KG1 (cell line): ENCODE data around the gene AGRN.
"Not testable (repeated sequence)": the region's sequence is repeated elsewhere in the genome, so short reads cannot be mapped to it uniquely, and the experiment has no call there.

Experiments
- DNase-seq: peaks from one replicate; lab custom pipeline; 2025; lab: John Stamatoyannopoulos, UW

The AGRN gene

DNA sequence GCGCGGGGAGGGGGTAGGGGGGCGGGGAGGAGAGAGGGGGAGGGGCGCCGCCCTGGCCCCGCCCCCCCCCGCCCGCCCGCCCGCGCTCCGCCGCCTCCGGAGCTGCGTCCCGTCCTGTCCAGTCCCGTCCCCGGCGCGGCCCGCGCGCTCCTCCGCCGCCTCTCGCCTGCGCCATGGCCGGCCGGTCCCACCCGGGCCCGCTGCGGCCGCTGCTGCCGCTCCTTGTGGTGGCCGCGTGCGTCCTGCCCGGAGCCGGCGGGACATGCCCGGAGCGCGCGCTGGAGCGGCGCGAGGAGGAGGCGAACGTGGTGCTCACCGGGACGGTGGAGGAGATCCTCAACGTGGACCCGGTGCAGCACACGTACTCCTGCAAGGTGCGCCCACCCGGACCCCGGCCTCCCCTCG lies at the start of gene AGRN:
Gene AGRN (plus strand): TSS at position 121 of the 405 bp plus-strand sequence. CDS start 53 bp downstream, at position 174.
- DNase-seq: no peak

- no peak for DNase-seq
These were observed 49.5 kb upstream of the AGRN start for GRCh38 chr1:970242-970972.

DNA sequence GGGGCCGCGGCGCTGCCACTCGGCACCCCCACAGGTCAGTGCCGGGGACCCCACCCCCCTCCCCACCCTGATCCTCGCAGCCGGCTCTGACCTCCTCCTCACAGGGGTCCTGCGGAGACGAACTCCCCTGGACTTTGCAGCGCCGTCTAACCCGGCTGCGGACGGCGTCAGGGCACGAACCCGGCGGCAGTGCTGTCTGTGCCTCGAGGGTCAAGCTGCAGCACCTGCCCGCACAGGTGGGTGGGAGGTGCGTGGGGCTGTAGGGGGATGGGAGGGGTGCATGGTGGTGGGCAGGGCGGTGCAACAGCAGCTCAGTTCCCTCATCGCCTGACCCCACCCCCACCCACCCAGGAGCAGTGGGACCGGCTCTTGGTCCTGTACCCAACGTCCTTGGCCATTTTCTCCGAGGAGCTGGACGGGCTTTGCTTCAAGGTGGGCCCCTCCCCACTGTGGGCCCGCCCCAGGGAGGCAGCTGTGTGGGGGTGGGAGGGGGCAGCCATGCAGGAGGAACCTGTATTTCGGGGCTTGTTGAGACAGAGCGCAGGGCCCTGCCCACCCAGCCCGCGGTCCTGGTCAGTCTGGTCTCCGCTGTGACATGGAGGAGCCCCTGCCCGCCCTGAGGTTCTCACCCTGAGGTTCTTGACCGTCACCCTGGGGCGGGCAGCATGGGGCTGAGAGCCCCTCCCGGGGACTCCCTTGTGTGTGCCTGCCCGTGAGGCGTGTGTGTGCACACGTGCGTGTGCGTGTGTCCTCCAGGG lies 48.8 kb upstream of the AGRN start:
- DNase-seq: no peak

DNA sequence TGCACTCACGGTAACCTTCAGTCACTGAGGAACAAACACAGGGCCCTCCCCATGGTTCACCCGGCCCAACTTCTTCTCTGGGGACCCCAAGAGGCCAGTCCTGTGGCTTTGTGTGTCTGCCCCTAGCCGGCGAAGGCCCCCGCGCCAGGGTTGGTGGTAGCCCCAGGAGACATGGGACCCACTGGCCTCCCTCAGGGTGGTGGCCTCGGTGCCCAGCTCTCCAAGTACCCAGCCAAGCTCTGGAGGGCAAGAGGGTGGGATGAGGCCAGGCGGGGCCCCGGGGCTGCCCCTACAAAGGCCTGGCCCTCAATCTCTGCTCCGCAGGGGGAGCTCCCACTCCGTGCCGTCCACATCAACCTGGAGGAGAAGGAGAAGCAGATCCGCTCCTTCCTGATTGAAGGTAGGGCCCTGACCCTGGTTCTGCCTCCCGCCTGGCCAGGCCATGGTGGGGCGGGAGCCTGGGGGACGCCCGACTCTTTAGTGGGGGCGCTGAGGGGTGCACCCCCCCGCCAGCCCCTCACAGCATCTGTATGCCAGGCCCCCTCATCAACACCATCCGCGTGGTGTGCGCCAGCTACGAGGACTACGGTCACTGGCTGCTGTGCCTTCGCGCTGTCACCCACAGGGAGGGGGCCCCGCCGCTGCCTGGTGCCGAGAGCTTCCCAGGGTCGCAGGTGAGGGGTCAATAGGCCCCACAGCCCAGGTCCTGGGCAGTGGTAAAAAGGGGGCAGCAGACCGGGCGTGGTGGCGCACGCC lies 48.0 kb upstream of the AGRN start:
- no peak for DNase-seq

GRCh38 chr1:972726-973458 lies 47.0 kb upstream of the AGRN start:
- no peak for DNase-seq

- no peak for DNase-seq
These were observed 46.2 kb upstream of the AGRN start for GRCh38 chr1:973459-974292.

DNA sequence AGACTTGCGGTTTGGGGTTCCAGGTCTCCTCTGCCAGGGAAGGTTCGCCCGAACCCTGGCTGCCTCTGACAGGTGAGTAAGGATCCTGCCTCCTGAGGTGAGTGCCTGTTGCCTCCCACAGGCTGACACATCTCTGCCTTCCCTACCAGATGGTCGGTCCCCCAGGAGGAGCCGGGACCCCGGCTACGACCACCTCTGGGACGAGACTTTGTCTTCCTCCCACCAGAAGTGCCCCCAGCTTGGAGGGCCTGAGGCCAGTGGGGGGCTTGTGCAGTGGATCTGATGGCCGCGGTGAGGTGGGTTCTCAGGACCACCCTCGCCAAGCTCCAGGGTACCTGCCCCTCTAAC lies 45.7 kb upstream of the AGRN start:
- no peak for DNase-seq

DNA sequence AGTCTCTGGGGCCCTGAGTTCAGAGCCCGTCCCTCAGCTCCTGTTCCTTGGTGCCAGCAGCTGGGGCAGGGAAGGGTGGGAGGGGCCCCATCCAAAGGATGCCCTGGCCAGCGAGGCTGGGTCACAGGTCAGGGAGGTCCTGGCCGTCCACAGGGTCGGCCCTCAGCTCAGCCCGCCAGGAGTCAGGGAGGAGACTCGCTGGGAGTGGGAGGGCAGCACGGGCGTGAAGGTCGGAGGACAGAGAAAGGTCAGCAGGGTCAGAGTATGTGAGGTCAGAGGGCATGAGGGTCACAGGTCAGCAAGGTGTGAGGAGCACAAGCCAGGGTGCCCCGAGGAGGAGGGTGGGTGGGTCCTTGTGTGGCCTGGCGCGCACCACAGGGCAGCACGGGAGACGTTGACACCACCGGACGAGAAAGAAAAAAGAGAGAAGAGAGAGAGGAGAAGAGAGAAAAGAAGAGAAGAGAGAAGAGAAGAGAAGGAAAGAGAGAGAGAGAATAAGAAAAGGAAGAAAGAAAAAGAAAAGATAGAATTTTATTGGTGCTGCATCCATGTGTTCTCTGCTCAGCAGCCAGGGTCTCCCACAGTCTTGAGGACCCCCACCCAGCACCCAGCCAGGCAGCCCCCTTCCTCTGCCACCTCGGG lies 45.1 kb upstream of the AGRN start:
- no peak for DNase-seq

DNA sequence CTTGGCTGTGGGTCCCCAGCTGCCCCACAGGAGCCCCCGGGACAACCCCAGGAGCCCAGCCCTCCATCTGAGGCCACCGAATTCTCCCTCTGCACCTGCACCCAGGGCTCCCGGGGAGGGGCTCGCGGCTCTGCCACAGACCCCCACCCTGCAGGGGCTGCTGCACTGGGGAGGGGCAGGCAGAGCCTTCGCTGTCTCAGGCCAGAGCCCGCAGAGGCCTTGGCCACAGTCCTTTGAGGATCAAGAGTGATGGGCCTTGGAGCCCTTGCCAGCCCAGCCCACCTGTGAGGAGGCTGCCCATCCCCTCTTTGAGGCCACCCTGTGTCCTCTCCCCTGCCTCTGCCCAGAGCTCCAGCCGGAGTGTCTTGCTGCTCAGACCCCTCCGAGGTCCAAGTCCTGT lies 44.6 kb upstream of the AGRN start:
- DNase-seq: no peak

- DNase-seq: no peak
These were observed 43.8 kb upstream of the AGRN start for GRCh38 chr1:975896-976683.

- DNase-seq: not testable (repeated sequence)
These were observed 43.1 kb upstream of the AGRN start for GRCh38 chr1:976791-977190.

DNA sequence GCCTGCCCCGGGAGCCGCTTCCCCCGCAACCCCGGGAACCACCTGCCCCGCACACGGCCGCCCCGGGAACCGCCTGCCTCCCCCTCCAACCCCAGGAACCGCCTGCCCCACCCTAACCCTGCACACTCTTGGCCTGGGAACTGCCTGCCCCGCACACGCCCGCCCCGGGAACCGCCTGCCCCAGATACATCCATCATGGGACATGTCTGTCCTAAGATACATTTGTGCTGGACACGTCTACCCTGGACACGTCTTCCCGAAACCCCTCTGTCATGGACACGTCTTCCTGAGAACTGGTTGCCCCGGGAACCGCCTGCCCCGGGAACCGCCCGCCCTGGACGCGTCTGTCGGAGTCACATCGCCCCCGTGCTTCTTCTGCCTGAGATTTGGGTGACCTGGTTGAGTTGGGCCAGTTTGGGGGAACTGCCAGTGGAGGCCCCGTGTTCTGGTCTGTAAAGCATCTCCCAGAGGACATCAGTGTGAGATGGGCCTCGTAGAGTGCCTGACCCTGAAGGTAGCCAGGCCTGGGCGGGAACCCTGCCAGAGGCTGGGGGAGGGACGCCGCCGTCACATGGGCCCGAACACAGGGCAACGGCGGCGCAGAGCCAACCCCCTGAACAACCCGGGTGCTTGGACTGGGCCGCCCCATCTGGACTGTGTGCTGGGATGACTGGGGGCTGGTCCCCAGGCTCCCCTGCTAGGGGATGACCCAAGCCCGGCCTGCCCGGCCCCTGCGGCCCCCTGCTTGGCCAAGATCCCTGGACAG lies 41.7 kb upstream of the AGRN start:
- no peak for DNase-seq

GRCh38 chr1:978835-979743 lies 40.8 kb upstream of the AGRN start:
- DNase-seq: no peak

- DNase-seq: no peak
These were observed 40.2 kb upstream of the AGRN start for GRCh38 chr1:979744-980072.

DNA sequence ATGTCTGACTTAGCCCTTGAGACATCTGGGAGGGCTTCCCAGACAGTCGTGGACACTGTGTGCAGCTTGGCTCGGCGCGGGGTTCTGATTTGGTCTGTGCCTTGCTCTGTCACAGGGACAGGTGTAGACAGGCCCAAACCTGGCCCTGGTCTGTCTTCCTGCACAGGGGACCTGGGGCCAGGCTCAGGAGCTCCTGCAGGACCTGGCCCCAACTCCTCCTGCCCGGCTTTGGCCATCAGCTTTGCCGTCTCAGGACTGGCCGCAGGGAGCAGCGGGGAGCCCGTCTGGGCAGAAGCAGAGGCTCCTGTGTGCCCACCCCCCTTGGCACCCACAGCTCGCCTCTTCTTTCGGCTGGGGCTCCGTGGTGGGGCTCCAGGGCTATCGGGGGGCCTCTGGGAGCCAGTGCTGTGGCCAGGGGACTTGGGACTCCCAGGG lies 39.8 kb upstream of the AGRN start:
- DNase-seq: no peak

DNA sequence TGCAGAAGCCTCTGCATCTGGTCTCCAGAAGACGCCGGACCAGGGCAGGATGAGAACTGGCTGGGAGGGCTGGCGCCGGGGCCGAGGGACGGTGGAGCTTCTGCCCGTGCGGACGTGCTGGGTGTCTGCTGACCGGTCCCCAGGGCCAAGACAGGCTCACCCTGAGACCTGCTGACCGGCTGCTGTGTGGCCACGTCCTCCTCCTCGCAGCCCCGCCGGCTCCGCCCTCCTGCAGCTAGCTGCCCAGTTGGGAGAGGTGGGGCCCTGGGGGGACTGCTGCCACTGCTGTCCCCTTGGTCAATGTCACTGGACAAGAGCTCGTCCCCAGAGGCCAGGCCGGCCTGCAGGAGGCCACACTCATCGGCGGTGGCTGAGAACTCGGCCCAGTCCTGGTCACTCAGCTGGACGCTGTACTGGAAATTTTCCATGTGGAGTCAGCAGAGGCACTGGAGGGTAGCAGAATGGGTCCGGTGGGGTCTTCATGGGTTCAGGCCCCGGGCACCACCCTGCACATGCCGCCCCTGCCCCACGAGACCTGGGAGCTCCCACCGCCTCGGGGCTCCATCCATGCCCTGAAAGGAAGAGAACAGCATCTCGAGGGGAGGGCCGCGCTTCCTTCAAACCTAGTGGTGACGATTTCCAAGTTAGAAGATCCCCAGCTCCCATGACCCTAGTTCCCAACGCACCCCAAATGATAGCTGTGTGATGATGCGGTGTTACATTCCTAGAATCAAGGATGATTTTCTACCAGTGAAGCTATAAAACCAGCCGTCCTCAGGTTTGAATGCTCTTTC lies 39.1 kb upstream of the AGRN start:
- DNase-seq: no peak

GRCh38 chr1:981491-981954 lies 38.4 kb upstream of the AGRN start:
- no peak for DNase-seq
